Stomach smooth muscle (tissue), 2 donors: ENCODE data around the gene TMEM267.
"Not testable (repeated sequence)": the region's sequence is repeated elsewhere in the genome, so short reads cannot be mapped to it uniquely, and the experiment has no call there.

ENCODE experiments used
- H3K27ac ChIP-seq: one replicate; pipeline ENCODE4 v1.7.0; 2013; ENCODE audit warnings: mild to moderate bottlenecking, low read length, inconsistent platforms
- H3K27me3 ChIP-seq, 2 donors: one replicate each; pipeline ENCODE4 v1.7.0; 2013; ENCODE audit warnings: low read length in 2 of 2; ENCODE audit not compliant: insufficient read depth in 2 of 2, control insufficient read depth in 1 of 2
- H3K36me3 ChIP-seq, 2 donors: one replicate each; pipeline ENCODE4 v1.7.0; 2013; ENCODE audit warnings: low read length in 2 of 2; ENCODE audit not compliant: control insufficient read depth in 2 of 2, insufficient read depth in 2 of 2
- H3K4me1 ChIP-seq: one replicate; pipeline ENCODE4 v1.7.0; 2013; ENCODE audit warnings: low read length; ENCODE audit not compliant: control insufficient read depth, insufficient read depth
- H3K4me3 ChIP-seq, 2 donors: one replicate each; pipeline ENCODE4 v1.7.0; 2013; ENCODE audit warnings: low read length in 2 of 2
- H3K9ac ChIP-seq, 2 donors: one replicate each; pipeline ENCODE4 v1.7.0; 2013; ENCODE audit warnings: low read length in 2 of 2, mild to moderate bottlenecking in 1 of 2
- H3K9me3 ChIP-seq, 2 donors: one replicate each; pipeline ENCODE4 v1.7.0; 2013; ENCODE audit warnings: low read length in 2 of 2; ENCODE audit not compliant: control insufficient read depth in 2 of 2
- donor health status: healthy.
- donor health status: Pancreatic carcinoma.

The TMEM267 gene

GRCh38 chr5:43456556-43456955 is 27.1 kb downstream of the TMEM267 start:
- Histone ChIP-seq H3K4me1 (no peaks in the 10 kb centered on the region), H3K27me3 (no peaks in the 10 kb centered on the region), H3K4me3 (no peak overlapping the region), H3K36me3 (peaks cover 0 to 4% of the 10 kb centered on the region in 2 donors), H3K9ac (no peak overlapping the region), H3K27ac (no peak overlapping the region), H3K9me3 (no peaks in the 10 kb centered on the region)

DNA sequence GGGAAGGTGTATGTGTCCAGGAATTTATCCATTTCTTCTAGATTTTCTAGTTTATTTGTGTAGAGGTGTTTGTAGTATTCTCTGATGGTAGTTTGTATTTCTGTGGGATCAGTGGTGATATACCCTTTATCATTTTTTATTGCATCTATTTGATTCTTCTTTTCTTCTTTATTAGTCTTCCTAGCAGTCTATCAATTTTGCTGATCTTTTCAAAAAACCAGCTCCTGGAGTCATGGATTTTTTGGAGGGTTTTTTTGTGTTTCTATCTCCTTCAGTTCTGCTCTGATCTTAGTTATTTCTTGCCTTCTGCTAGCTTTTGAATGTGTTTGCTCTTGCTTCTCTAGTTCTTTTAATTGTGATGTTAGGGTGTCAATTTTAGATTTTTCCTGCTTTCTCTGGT is 42.1 kb downstream of the TMEM267 start:
- H3K27me3 ChIP-seq, H3K36me3 ChIP-seq, H3K4me1 ChIP-seq, H3K9ac ChIP-seq, H3K9me3 ChIP-seq, H3K4me3 ChIP-seq, H3K27ac ChIP-seq: not testable (repeated sequence)

GRCh38 chr5:43437062-43437660 is 46.5 kb downstream of the TMEM267 start:
- Histone ChIP-seq H3K27me3 (no peaks in the 10 kb centered on the region), H3K4me1 (peaks cover 6% of the 10 kb centered on the region), H3K4me3 (no peak overlapping the region), H3K36me3 (no peaks in the 10 kb centered on the region), H3K27ac (no peak overlapping the region), H3K9me3 (no peaks in the 10 kb centered on the region), H3K9ac (no peak overlapping the region)

- Histone ChIP-seq H3K9ac (no peak overlapping the region), H3K27ac (no peak overlapping the region), H3K4me3 (no peak overlapping the region), H3K9me3 (no peaks in the 10 kb centered on the region), H3K4me1 (peaks cover 6% of the 10 kb centered on the region), H3K36me3 (no peaks in the 10 kb centered on the region), H3K27me3 (no peaks in the 10 kb centered on the region)
Observed at GRCh38 chr5:43433382-43433781, 50.3 kb downstream of the TMEM267 start.

GRCh38 chr5:43432486-43433375 is 50.9 kb downstream of the TMEM267 start:
- Histone ChIP-seq H3K27me3 (no peaks in the 10 kb centered on the region), H3K4me1 (peaks cover 6% of the 10 kb centered on the region), H3K9ac (no peak overlapping the region), H3K36me3 (no peaks in the 10 kb centered on the region), H3K9me3 (no peaks in the 10 kb centered on the region), H3K4me3 (no peak overlapping the region), H3K27ac (no peak overlapping the region)

DNA sequence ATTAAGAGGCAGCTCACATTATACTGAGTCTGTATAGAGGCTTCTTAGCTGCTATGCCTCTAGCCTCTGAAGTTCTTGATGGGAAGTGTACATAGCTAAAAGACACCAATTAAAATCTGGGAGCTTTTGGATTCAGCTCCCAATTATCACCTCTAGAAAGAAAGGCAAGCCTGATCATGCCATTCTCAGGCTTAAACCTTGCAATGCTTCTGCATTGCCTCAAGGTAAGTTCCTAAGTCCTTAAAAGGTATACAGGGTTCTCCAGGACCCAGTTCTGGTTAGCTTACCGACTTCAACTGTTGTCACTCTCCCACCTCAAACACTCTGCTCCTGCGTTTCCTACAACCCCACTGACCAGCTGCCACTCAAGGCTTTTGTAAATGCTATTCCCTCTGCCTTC is 54.0 kb downstream of the TMEM267 start:
- Histone ChIP-seq H3K9me3 (no peaks in the 10 kb centered on the region), H3K27ac (no peak overlapping the region), H3K27me3 (no peaks in the 10 kb centered on the region), H3K4me3 (no peak overlapping the region), H3K9ac (no peak overlapping the region), H3K36me3 (no peaks in the 10 kb centered on the region), H3K4me1 (peaks cover 6% of the 10 kb centered on the region)

DNA sequence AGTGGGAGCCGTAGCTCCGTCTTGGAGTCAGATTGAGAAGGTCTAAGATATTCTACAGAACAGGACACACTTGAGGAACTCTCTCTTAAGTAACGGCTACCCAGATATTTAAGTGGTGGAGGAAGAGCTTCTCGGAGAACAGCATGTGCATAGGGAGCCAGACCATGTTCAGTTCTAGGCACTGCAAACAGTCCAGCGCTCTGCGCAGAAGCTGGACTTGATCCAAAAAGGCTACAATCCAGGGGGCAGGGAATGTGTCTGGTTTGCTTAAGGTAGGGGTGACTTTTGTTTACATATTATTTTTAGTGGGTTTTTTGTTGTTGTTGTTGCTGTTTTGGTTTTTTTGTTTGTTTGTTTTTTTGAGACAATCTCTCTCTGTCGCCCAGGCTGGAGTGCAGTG is 54.6 kb downstream of the TMEM267 start:
- Histone ChIP-seq H3K27ac (no peak overlapping the region), H3K9me3 (no peaks in the 10 kb centered on the region)

GRCh38 chr5:43427306-43427705 is 56.4 kb downstream of the TMEM267 start:
- H3K4me3 ChIP-seq = no peak overlapping the region
- H3K9ac ChIP-seq = no peak overlapping the region
- H3K27ac ChIP-seq = no peak overlapping the region
- H3K9me3 ChIP-seq = no peaks in the 10 kb centered on the region
- H3K4me1 ChIP-seq = peaks cover 2% of the 10 kb centered on the region
- no peaks in the 10 kb centered on the region for H3K27me3 ChIP-seq
- no peaks in the 10 kb centered on the region for H3K36me3 ChIP-seq

More for the DNA sequence above, 54.6 kb downstream of the TMEM267 start:
- H3K27me3 ChIP-seq = no peaks in the 10 kb centered on the region
- no peak overlapping the region for H3K4me3 ChIP-seq
- H3K4me1 ChIP-seq = peaks cover 6% of the 10 kb centered on the region
- H3K36me3 ChIP-seq = no peaks in the 10 kb centered on the region
- no peak overlapping the region for H3K9ac ChIP-seq

GRCh38 chr5:43425983-43426382 is 57.7 kb downstream of the TMEM267 start:
- no peaks in the 10 kb centered on the region for H3K9me3 ChIP-seq

DNA sequence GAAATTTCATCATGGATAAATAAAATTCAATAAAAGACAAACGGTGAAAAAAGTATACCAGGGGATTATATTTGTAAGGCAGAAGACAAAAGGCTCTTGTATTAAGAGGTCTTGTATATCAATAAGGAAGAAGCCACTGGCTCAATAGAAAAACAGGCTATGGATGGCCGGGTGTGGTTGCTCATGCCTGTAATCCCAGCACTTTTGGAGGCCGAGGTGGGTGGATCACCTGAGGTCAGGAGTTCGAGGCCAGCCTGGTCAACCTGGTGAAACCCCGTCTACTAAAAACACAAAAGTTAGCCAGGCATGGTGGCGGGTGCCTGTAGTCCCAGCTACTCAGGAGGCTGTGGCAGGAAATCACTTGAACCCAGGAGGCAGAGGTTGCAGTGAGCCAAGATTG is 60.6 kb downstream of the TMEM267 start:
- not testable (repeated sequence) for H3K9me3 ChIP-seq, H3K4me1 ChIP-seq, H3K4me3 ChIP-seq, H3K27ac ChIP-seq, H3K9ac ChIP-seq, H3K27me3 ChIP-seq, H3K36me3 ChIP-seq

More at GRCh38 chr5:43425983-43426382, 57.7 kb downstream of the TMEM267 start:
- Histone ChIP-seq H3K27me3 (no peaks in the 10 kb centered on the region), H3K36me3 (no peaks in the 10 kb centered on the region), H3K27ac (no peak overlapping the region), H3K4me3 (no peak overlapping the region), H3K4me1 (no peaks in the 10 kb centered on the region), H3K9ac (no peak overlapping the region)

GRCh38 chr5:43422143-43422542 is 61.5 kb downstream of the TMEM267 start:
- H3K9me3 ChIP-seq = no peaks in the 10 kb centered on the region
- H3K4me1 ChIP-seq = no peaks in the 10 kb centered on the region
- H3K27ac ChIP-seq = no peak overlapping the region
- H3K9ac ChIP-seq = no peak overlapping the region
- H3K4me3 ChIP-seq = no peak overlapping the region
- H3K27me3 ChIP-seq = no peaks in the 10 kb centered on the region
- no peaks in the 10 kb centered on the region for H3K36me3 ChIP-seq
